Ascending aorta (tissue), 2 donors: ENCODE measurements around the gene SFTPB. TPM values are rescaled to one million over a fixed set of nuclear protein-coding genes. Genes with fewer than 3 reads are reported as not detected.

ENCODE experiments used
- DNase-seq, 2 donors: peaks; one replicate each; pipeline ENCODE4 v3.0.0-alpha.2; 2019; ENCODE audit warnings: low spot score in 2 of 2
- H3K27ac ChIP-seq, 2 donors: fragments of 200-600 bp; sonication (generic); one replicate each; pipeline ENCODE4 v1.5.1; 2016 to 2017; ENCODE audit warnings: mild to moderate bottlenecking in 1 of 2
- H3K27me3 ChIP-seq: fragments of 200-600 bp; sonication (generic); one replicate; pipeline ENCODE4 v1.5.1; 2017
- H3K36me3 ChIP-seq, 2 donors: fragments of 200-600 bp; sonication (generic); one replicate each; pipeline ENCODE4 v1.5.1; 2016
- H3K4me1 ChIP-seq, 2 donors: fragments of 200-600 bp; sonication (generic); one replicate each; pipeline ENCODE4 v1.5.1; 2016 to 2017; ENCODE audit warnings: mild to moderate bottlenecking in 1 of 2
- H3K4me3 ChIP-seq, 2 donors: fragments of 200-600 bp; sonication (generic); one replicate each; pipeline ENCODE4 v1.5.1; 2016 to 2017; ENCODE audit warnings: mild to moderate bottlenecking in 1 of 2
- H3K9me3 ChIP-seq, 2 donors: fragments of 200-600 bp; sonication (generic); one replicate each; pipeline ENCODE4 v1.5.1; 2016
- intact Hi-C: fragments of 100-400 bp; cut with DNase I; formaldehyde crosslinking; loops from one replicate; pipeline ENCODE4 v1.15.1; 2023
- total RNA-seq: library from RNA; depleted of rRNA; stranded (reverse); fragments of >200 nt; gene quantifications from one replicate; pipeline ENCODE4 v1.1.0, GENCODE V29; 2016
- TF ChIP-seq, protein P1 (sequence below), 3 experiments: fragments of 200-600 bp in 2 of 3; fragments of 450-650 bp in 1 of 3; sonication (generic) in 2 of 3; IDR thresholded peaks; one replicate each; pipeline ENCODE4 v1.5.1; 2016 to 2019; ENCODE audit warnings: antibody characterized with exemption in 3 of 3, mild to moderate bottlenecking in 1 of 3, moderate library complexity in 1 of 3

SFTPB gene
- total RNA-seq, 1 donor from 2014 or later: not detected

DNA sequence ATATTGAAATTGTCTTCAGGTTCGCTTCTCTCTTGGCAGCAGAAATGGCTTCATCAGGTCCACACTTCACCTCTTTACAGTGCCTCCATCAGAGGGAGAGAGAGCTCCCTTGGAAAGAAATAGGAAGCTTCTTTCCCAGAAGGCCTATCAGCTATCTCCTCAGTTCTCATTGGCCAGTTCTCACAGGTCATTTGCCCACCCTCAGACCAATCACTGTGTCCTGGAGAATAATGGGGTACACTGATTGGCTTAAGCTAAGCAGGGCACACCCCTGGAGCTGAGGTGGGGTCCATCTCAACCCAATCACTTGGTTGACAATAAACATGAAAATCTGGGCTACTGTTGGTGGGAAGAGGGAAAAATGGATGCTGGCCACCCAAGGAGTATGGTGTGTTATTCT, 31.3 kb upstream of the SFTPB start:
- no peak for DNase-seq
- TF ChIP-seq, protein P1, sequence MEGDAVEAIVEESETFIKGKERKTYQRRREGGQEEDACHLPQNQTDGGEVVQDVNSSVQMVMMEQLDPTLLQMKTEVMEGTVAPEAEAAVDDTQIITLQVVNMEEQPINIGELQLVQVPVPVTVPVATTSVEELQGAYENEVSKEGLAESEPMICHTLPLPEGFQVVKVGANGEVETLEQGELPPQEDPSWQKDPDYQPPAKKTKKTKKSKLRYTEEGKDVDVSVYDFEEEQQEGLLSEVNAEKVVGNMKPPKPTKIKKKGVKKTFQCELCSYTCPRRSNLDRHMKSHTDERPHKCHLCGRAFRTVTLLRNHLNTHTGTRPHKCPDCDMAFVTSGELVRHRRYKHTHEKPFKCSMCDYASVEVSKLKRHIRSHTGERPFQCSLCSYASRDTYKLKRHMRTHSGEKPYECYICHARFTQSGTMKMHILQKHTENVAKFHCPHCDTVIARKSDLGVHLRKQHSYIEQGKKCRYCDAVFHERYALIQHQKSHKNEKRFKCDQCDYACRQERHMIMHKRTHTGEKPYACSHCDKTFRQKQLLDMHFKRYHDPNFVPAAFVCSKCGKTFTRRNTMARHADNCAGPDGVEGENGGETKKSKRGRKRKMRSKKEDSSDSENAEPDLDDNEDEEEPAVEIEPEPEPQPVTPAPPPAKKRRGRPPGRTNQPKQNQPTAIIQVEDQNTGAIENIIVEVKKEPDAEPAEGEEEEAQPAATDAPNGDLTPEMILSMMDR (IDR thresholded peaks at IDR 0.05): no peak
- intact Hi-C loops: no loop called here
- H3K9me3 ChIP-seq: no peaks in the 10 kb centered on the region
- no peak overlapping the region for H3K27ac ChIP-seq
- no peaks in the 10 kb centered on the region for H3K27me3 ChIP-seq
- H3K4me3 ChIP-seq: no peak overlapping the region
- H3K4me1 ChIP-seq: no peaks in the 10 kb centered on the region
- no peaks in the 10 kb centered on the region for H3K36me3 ChIP-seq

DNA sequence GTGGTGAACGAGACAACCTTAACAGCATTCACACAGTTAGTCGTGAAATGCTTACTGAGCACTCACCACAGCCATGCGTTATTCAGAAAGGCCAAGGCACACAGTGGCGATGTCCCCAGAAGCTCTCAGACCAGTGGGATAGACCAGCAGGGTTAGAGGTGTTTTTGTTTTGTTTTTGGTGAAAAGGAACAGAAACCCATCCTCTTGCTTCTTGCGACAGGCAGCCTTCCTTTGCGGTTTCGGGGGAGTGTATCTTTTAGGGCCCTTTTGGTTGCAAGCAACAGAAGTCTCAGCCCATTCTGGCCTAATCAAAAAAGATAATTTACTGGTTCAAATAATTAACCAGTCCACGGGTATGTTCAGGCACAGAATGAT, 30.9 kb upstream of the SFTPB start:
- Histone ChIP-seq H3K4me3 (no peak overlapping the region), H3K4me1 (no peaks in the 10 kb centered on the region), H3K27ac (no peak overlapping the region), H3K36me3 (no peaks in the 10 kb centered on the region), H3K27me3 (no peaks in the 10 kb centered on the region), H3K9me3 (no peaks in the 10 kb centered on the region)
- TF ChIP-seq, protein P1 (IDR thresholded peaks at IDR 0.05): no peak
- intact Hi-C loops: no loop called here
- no peak for DNase-seq

DNA sequence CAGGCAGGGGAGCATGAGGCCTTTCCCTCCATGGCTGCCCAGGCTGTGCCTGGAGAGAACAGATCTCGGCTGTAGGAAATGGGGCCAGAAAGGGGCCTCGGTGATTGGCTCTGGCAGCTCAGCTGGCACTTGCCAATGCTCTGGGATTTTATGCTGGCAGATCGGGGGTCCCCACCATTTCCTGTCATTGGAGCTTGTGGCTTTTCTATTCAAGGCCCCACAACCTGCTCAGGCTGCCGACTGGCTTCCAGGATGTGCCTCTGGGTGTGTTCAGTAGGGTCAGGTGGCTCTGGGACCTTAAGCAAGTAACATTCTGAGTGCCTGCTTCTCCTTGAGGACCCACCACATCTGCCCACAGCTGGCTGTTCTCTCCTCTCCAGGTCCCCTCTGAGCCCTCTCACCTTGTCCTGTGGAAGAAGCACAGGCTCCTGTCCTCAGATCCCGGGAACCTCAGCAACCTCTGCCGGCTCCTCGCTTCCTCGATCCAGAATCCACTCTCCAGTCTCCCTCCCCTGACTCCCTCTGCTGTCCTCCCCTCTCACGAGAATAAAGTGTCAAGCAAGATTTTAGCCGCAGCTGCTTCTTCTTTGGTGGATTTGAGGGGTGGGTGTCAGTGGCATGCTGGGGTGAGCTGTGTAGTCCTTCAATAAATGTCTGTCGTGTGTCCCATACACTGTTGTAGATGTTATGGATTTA, 30.3 kb upstream of the SFTPB start:
- Histone ChIP-seq H3K27ac (no peak overlapping the region), H3K27me3 (no peaks in the 10 kb centered on the region), H3K9me3 (no peaks in the 10 kb centered on the region), H3K36me3 (no peaks in the 10 kb centered on the region), H3K4me1 (no peaks in the 10 kb centered on the region), H3K4me3 (no peak overlapping the region)
- TF ChIP-seq, protein P1 (IDR thresholded peaks at IDR 0.05): no peak
- DNase-seq: no peak
- intact Hi-C loops: no loop called here

DNA sequence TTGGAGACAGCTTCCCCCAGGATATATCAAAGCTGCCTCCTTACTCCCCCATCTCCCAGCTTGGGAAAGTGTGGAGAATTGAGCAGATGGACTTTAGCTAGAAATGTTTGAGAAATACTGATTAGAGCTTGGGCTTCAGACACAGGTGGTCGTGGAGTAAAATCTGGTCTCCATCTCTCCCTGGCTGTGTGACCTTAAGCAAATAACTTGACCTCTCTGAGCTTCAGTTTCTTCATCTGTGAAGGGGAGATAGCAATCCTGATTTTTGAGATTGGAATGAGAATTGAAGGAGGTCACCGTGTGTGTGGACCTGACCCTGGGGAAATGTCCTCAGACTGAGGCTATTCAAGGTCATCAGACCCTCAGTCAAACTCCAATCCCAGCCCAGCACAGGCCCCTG, 29.7 kb upstream of the SFTPB start:
- TF ChIP-seq, protein P1 (IDR thresholded peaks at IDR 0.05): no peak
- Histone ChIP-seq H3K27me3 (no peaks in the 10 kb centered on the region), H3K4me1 (no peaks in the 10 kb centered on the region), H3K27ac (no peak overlapping the region), H3K9me3 (no peaks in the 10 kb centered on the region), H3K4me3 (no peak overlapping the region), H3K36me3 (no peaks in the 10 kb centered on the region)
- intact Hi-C loops: no loop called here
- DNase-seq: no peak

DNA sequence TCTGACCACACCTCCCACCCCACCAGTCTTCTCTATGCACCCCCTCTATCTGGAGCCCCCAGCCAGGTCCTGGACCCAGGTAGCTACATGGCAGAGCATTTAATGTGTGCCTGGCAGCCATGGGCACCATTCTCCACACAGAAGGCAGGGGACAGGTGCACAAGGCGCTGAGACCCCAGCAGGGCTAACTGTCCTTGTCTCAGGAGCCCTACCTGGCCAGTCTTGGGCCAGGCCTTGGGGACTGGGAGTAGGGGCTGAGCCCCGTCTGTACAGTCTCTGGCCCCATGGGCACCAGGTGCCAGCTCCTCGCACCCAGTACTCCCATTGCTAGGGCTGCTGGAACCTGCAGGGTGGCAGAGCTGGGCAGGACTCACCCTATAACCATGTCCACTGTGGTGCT, 29.1 kb upstream of the SFTPB start:
- Histone ChIP-seq H3K27me3 (no peaks in the 10 kb centered on the region), H3K9me3 (no peaks in the 10 kb centered on the region), H3K36me3 (no peaks in the 10 kb centered on the region), H3K4me1 (no peaks in the 10 kb centered on the region), H3K4me3 (no peak overlapping the region), H3K27ac (no peak overlapping the region)
- intact Hi-C loops: no loop called here
- DNase-seq: no peak
- TF ChIP-seq, protein P1 (IDR thresholded peaks at IDR 0.05): no peak
